Trophoblast cell (in vitro differentiated cells and primary cell): ENCODE data around the gene LRFN2.
A peak's percentile ranks its signal among the peaks of the same experiment; 100 is the strongest.

ENCODE experiments used
- DNase-seq, 2 donors: peaks; one replicate each; pipeline ENCODE4 v3.0.0-alpha.2; 2016
- H2AFZ ChIP-seq: 2 replicates; pipeline ENCODE4 v1.6.1; 2013; ENCODE audit warnings: low read length, moderate library complexity, mild to moderate bottlenecking; ENCODE audit not compliant: insufficient read depth, poor library complexity
- H2AK5ac ChIP-seq: 2 replicates; pipeline ENCODE4 v1.6.1; 2013; ENCODE audit warnings: mild to moderate bottlenecking, low read length
- H2BK120ac ChIP-seq: 2 replicates; pipeline ENCODE4 v1.6.1; 2013; ENCODE audit warnings: low read length, mild to moderate bottlenecking, moderate library complexity; ENCODE audit not compliant: insufficient read depth, poor library complexity
- H2BK12ac ChIP-seq: 2 replicates; pipeline ENCODE4 v1.6.1; 2013; ENCODE audit warnings: mild to moderate bottlenecking, low read length, moderate library complexity
- H2BK5ac ChIP-seq: 2 replicates; pipeline ENCODE4 v1.6.1; 2013; ENCODE audit warnings: low read length, low read depth, moderate library complexity, mild to moderate bottlenecking; ENCODE audit not compliant: poor library complexity
- H3K14ac ChIP-seq: 2 replicates; pipeline ENCODE4 v1.6.1; 2013; ENCODE audit warnings: mild to moderate bottlenecking, low read length
- H3K18ac ChIP-seq: 2 replicates; pipeline ENCODE4 v1.6.1; 2013; ENCODE audit warnings: mild to moderate bottlenecking, low read length
- H3K23ac ChIP-seq: 2 replicates; pipeline ENCODE4 v1.6.1; 2013; ENCODE audit warnings: low read length
- H3K27ac ChIP-seq: 2 replicates; pipeline ENCODE4 v1.5.1; 2013; ENCODE audit warnings: low read depth, mild to moderate bottlenecking, inconsistent platforms, low read length, moderate library complexity
- H3K27me3 ChIP-seq: 2 replicates; pipeline ENCODE4 v1.6.1; 2013; ENCODE audit warnings: inconsistent platforms, mild to moderate bottlenecking, low read length, moderate library complexity; ENCODE audit not compliant: insufficient read depth
- H3K36me3 ChIP-seq, 2 experiments: 1 replicate in 1 of 2; 2 replicates in 1 of 2; pipeline ENCODE4 v1.6.1; 2013; ENCODE audit warnings: low read length in 2 of 2, mild to moderate bottlenecking in 2 of 2, moderate library complexity in 1 of 2; ENCODE audit not compliant: insufficient read depth in 2 of 2, control insufficient read depth in 1 of 2
- H3K4ac ChIP-seq: 2 replicates; pipeline ENCODE4 v1.6.1; 2013; ENCODE audit warnings: low read depth, mild to moderate bottlenecking, low read length, moderate library complexity
- H3K4me1 ChIP-seq, 2 experiments: 1 replicate in 1 of 2; 2 replicates in 1 of 2; pipeline ENCODE4 v1.6.1; 2013; ENCODE audit warnings: low read length in 2 of 2, mild to moderate bottlenecking in 2 of 2, moderate library complexity in 1 of 2; ENCODE audit not compliant: insufficient read depth in 2 of 2, control insufficient read depth in 1 of 2
- H3K4me2 ChIP-seq: 2 replicates; pipeline ENCODE4 v1.6.1; 2013; ENCODE audit warnings: inconsistent platforms, mild to moderate bottlenecking, low read length, moderate library complexity
- H3K4me3 ChIP-seq: 2 replicates; pipeline ENCODE4 v1.5.1; 2013; ENCODE audit warnings: mild to moderate bottlenecking, low read depth, low read length, inconsistent platforms
- H3K79me1 ChIP-seq: one replicate; pipeline ENCODE4 v1.6.1; 2013; ENCODE audit warnings: low read length
- H3K79me2 ChIP-seq: 2 replicates; pipeline ENCODE4 v1.6.1; 2013; ENCODE audit warnings: low read length, mild to moderate bottlenecking; ENCODE audit not compliant: control insufficient read depth, insufficient read depth, poor library complexity
- H3K9ac ChIP-seq: 2 replicates; pipeline ENCODE4 v1.6.1; 2013; ENCODE audit warnings: mild to moderate bottlenecking, low read length
- H3K9me3 ChIP-seq: 2 replicates; pipeline ENCODE4 v1.6.1; 2013; ENCODE audit warnings: low read depth, mild to moderate bottlenecking, control low read depth, inconsistent platforms, low read length; ENCODE audit not compliant: insufficient read depth
- H4K12ac ChIP-seq: 2 replicates; pipeline ENCODE4 v1.6.1; 2013; ENCODE audit warnings: low read depth, mild to moderate bottlenecking, low read length, moderate library complexity
- H4K8ac ChIP-seq: 2 replicates; pipeline ENCODE4 v1.6.1; 2013; ENCODE audit warnings: low read depth, mild to moderate bottlenecking, low read length, moderate library complexity
- H4K91ac ChIP-seq: one replicate; pipeline ENCODE4 v1.6.1; 2013; ENCODE audit warnings: low read depth, mild to moderate bottlenecking, low read length, moderate library complexity
- WGBS: extraction: QIAGEN DNeasy Blood & Tissue Kit; methylation state at CpG from one replicate; pipeline ENCODE4 v1.1.7; 2013; ENCODE audit warnings: missing lambda C conversion rate; ENCODE audit not compliant: insufficient read length, insufficient coverage; ENCODE audit errors: extremely low coverage; 5-methylcytosine and 5-hydroxymethylcytosine counted together

The LRFN2 gene

DNA sequence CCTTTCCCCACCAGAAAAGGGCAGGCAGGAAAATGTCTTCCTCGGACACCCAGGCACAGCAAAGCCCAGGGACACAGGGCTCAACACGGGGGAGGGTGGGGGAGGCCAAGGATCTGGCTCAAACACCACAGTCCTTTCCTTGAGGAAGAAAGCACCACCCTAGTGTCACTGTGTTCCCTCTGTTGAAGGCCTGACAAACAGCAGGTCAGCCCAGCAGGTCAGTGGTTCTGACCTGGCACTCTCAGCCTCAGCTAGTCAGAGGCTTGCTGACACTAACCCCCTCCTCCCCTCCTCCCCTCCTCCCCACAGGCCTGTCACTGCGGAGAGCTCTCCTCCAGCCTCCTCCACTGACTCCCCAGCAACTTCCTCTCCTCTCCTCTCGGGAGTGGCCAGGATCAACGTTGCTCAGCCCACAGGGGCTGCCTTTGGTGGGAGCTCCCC, 239.6 kb downstream of the LRFN2 start:
- H2AFZ ChIP-seq, result no peak overlapping the region
- H3K79me2 ChIP-seq, result no peaks in the 10 kb centered on the region
- H3K9ac ChIP-seq, result no peak overlapping the region
- H4K12ac ChIP-seq, result no peak overlapping the region
- H3K79me1 ChIP-seq, result peaks cover 4% of the 10 kb centered on the region
- no peak overlapping the region for H3K23ac ChIP-seq
- H3K4me1 ChIP-seq, result peaks cover 2 to 13% of the 10 kb centered on the region in 2 experiments
- WGBS, result no CpG with 5 or more reads among the region's 5 CpGs
- H3K9me3 ChIP-seq, result peaks cover 2% of the 10 kb centered on the region
- no peak overlapping the region for H3K18ac ChIP-seq
- H3K4me3 ChIP-seq, result no peak overlapping the region
- DNase-seq, result no peak
- no peak overlapping the region for H3K4me2 ChIP-seq
- no peak overlapping the region for H2AK5ac ChIP-seq
- no peaks in the 10 kb centered on the region for H3K27me3 ChIP-seq
- no peak overlapping the region for H2BK12ac ChIP-seq
- no peak overlapping the region for H3K14ac ChIP-seq
- peak overlapping the region; percentile 1 for H3K27ac ChIP-seq
- H4K8ac ChIP-seq, result no peak overlapping the region
- H3K36me3 ChIP-seq, result no peaks in the 10 kb centered on the region
- H3K4ac ChIP-seq, result no peak overlapping the region
- no peak overlapping the region for H2BK120ac ChIP-seq
- no peak overlapping the region for H2BK5ac ChIP-seq
- H4K91ac ChIP-seq, result peak overlapping the region; percentile 29

DNA sequence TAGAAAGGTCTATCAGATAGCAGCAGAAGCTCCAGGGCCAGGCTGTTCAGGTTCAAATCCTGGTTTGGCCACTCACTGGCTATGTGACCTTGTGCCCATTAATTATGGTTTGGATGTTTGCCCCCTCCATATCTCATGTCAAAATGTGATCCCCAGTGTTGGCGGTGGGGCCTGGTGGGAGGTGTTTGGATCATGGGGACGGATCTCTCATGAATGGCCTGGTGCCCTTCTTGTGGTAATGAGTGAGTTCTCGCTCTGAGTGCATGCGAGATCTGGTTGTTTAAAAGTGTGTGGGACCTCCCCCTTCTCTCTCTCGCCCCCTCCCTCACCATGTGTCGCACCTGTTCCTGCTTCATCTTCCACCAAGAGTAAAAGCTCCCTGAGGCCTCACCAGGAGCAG, 240.9 kb downstream of the LRFN2 start:
- H3K23ac ChIP-seq, result no peak overlapping the region
- H3K27me3 ChIP-seq, result no peaks in the 10 kb centered on the region

GRCh38 chr6:40344566-40345167, 242.5 kb downstream of the LRFN2 start:
- Histone ChIP-seq H3K4me2 (no peak overlapping the region), H2AK5ac (no peak overlapping the region), H2BK120ac (no peak overlapping the region), H2BK5ac (no peak overlapping the region), H4K8ac (no peak overlapping the region), H3K14ac (no peak overlapping the region), H3K27me3 (no peaks in the 10 kb centered on the region), H3K9me3 (no peaks in the 10 kb centered on the region), H3K4me3 (no peak overlapping the region), H3K27ac (no peak overlapping the region), H3K36me3 (no peaks in the 10 kb centered on the region), H2BK12ac (no peak overlapping the region), H3K4me1 (peaks cover 2 to 8% of the 10 kb centered on the region in 2 experiments), H4K91ac (no peak overlapping the region), H3K79me2 (no peaks in the 10 kb centered on the region), H3K18ac (no peak overlapping the region), H3K4ac (no peak overlapping the region), H2AFZ (no peak overlapping the region), H3K79me1 (peaks cover 4% of the 10 kb centered on the region), H4K12ac (no peak overlapping the region), H3K23ac (no peak overlapping the region), H3K9ac (no peak overlapping the region)
- DNase-seq, result no peak
- no CpG with 5 or more reads among the region's 6 CpGs for WGBS

More for the DNA sequence above, 240.9 kb downstream of the LRFN2 start:
- H2BK120ac ChIP-seq, result no peak overlapping the region
- no peaks in the 10 kb centered on the region for H3K36me3 ChIP-seq
- no peak overlapping the region for H4K91ac ChIP-seq
- no peak overlapping the region for H2AK5ac ChIP-seq
- H4K12ac ChIP-seq, result no peak overlapping the region
- no peak overlapping the region for H2BK12ac ChIP-seq
- peaks cover 4% of the 10 kb centered on the region for H3K79me1 ChIP-seq
- H2BK5ac ChIP-seq, result no peak overlapping the region
- WGBS, result no CpG with 5 or more reads among the region's 6 CpGs
- H3K18ac ChIP-seq, result no peak overlapping the region
- no peak overlapping the region for H3K4me3 ChIP-seq
- DNase-seq, result no peak
- H3K27ac ChIP-seq, result no peak overlapping the region
- no peak overlapping the region for H4K8ac ChIP-seq
- H3K9ac ChIP-seq, result no peak overlapping the region
- no peak overlapping the region for H3K4ac ChIP-seq
- H2AFZ ChIP-seq, result no peak overlapping the region
- H3K14ac ChIP-seq, result no peak overlapping the region
- H3K4me2 ChIP-seq, result no peak overlapping the region
- H3K9me3 ChIP-seq, result peaks cover 2% of the 10 kb centered on the region
- no peaks in the 10 kb centered on the region for H3K79me2 ChIP-seq
- H3K4me1 ChIP-seq, result peaks cover 2 to 8% of the 10 kb centered on the region in 2 experiments

- no peak overlapping the region for H3K18ac ChIP-seq
- WGBS, result no CpG with 5 or more reads among the region's 7 CpGs
- no peaks in the 10 kb centered on the region for H3K27me3 ChIP-seq
These were observed 243.1 kb downstream of the LRFN2 start for GRCh38 chr6:40343877-40344565.

More at GRCh38 chr6:40343877-40344565, 243.1 kb downstream of the LRFN2 start:
- H3K4ac ChIP-seq, result no peak overlapping the region
- no peaks in the 10 kb centered on the region for H3K36me3 ChIP-seq
- H4K8ac ChIP-seq, result no peak overlapping the region
- no peak overlapping the region for H3K9ac ChIP-seq
- H2BK120ac ChIP-seq, result no peak overlapping the region
- H3K27ac ChIP-seq, result no peak overlapping the region
- H3K23ac ChIP-seq, result no peak overlapping the region
- no peak for DNase-seq
- H3K4me3 ChIP-seq, result no peak overlapping the region
- no peak overlapping the region for H3K4me2 ChIP-seq
- H4K91ac ChIP-seq, result no peak overlapping the region
- H3K79me1 ChIP-seq, result peaks cover 4% of the 10 kb centered on the region
- H3K79me2 ChIP-seq, result no peaks in the 10 kb centered on the region
- no peak overlapping the region for H2AK5ac ChIP-seq
- H3K4me1 ChIP-seq, result peaks cover 2 to 8% of the 10 kb centered on the region in 2 experiments
- H3K9me3 ChIP-seq, result no peaks in the 10 kb centered on the region
- H3K14ac ChIP-seq, result no peak overlapping the region
- no peak overlapping the region for H4K12ac ChIP-seq
- H2BK12ac ChIP-seq, result no peak overlapping the region
- no peak overlapping the region for H2BK5ac ChIP-seq
- H2AFZ ChIP-seq, result no peak overlapping the region
